OCI-LY3 (cell line): ENCODE results near the gene NBL1.

ENCODE experiments used
- H2AFZ ChIP-seq: fragments of 200-600, 300-600 bp; shearing (Covaris generic); 2 replicates; pipeline ENCODE4 v1.6.0; 2014; ENCODE audit warnings: antibody characterized with exemption, low read depth, low read length
- H3K27ac ChIP-seq: fragments of 200-600, 300-600 bp; sonication (generic); 2 replicates; pipeline ENCODE4 v1.5.1; 2014; ENCODE audit warnings: mild to moderate bottlenecking, low read length, moderate library complexity, mixed read lengths
- H3K27me3 ChIP-seq: fragments of 200-600, 300-600 bp; sonication (generic); 2 replicates; pipeline ENCODE4 v1.6.1; 2014; ENCODE audit warnings: low read depth, low read length, mixed read lengths
- H3K36me3 ChIP-seq: fragments of 200-600, 300-600 bp; sonication (generic); replicated peaks from 2 replicates; pipeline ENCODE3; 2014; ENCODE audit warnings: low read depth, low read length, mixed read lengths
- H3K4me1 ChIP-seq: fragments of 300-600, 200-600 bp; sonication (generic); 2 replicates; pipeline ENCODE4 v1.6.1; 2014; ENCODE audit warnings: low read length, mixed read lengths
- H3K4me2 ChIP-seq: fragments of 200-600, 300-600 bp; sonication (generic); 2 replicates; pipeline ENCODE4 v1.6.1; 2014; ENCODE audit warnings: low read length, mixed read lengths
- H3K4me3 ChIP-seq: fragments of 300-600, 200-600 bp; sonication (generic); 2 replicates; pipeline ENCODE4 v1.5.1; 2014; ENCODE audit warnings: antibody characterized with exemption, mild to moderate bottlenecking, low read length, moderate library complexity
- H3K79me2 ChIP-seq: fragments of 300-600, 200-600 bp; shearing (Covaris generic); 2 replicates; pipeline ENCODE4 v1.6.1; 2014; ENCODE audit warnings: mild to moderate bottlenecking, low read length, mixed read lengths
- H3K9ac ChIP-seq: fragments of 300-600, 200-600 bp; shearing (Covaris generic); 2 replicates; pipeline ENCODE4 v1.6.0; 2014; ENCODE audit warnings: mild to moderate bottlenecking, low read length, moderate library complexity
- H3K9me3 ChIP-seq: fragments of 200-600, 300-600 bp; shearing (Covaris generic); 2 replicates; pipeline ENCODE4 v1.6.1; 2014; ENCODE audit warnings: low read length, mixed read lengths; ENCODE audit not compliant: insufficient read depth
- H4K20me1 ChIP-seq: fragments of 200-600, 300-600 bp; sonication (generic); 2 replicates; pipeline ENCODE4 v1.6.1; 2016; ENCODE audit warnings: low read length, mixed read lengths; ENCODE audit not compliant: insufficient read depth
- CTCF ChIP-seq: fragments of 200-600, 300-600 bp; sonication (generic); IDR thresholded peaks from 2 replicates; pipeline ENCODE4 v1.5.1; 2014; ENCODE audit warnings: antibody characterized with exemption, low read length, low read depth
- EZH2phosphoT487 ChIP-seq: fragments of 200-600 bp; shearing (Covaris generic); IDR thresholded peaks from 2 replicates; pipeline ENCODE4 v1.6.1; 2018; ENCODE audit warnings: antibody characterized with exemption, mixed run types, low read depth

NBL1 gene

GRCh38 chr1:19661721-19662228 lies 17.7 kb downstream of the NBL1 start:
- H4K20me1 ChIP-seq: no peaks in the 10 kb centered on the region
- no peak overlapping the region for H3K4me2 ChIP-seq
- TF ChIP-seq EZH2phosphoT487 (no peak), CTCF (peak; percentile 63)
- no peaks in the 10 kb centered on the region for H3K36me3 ChIP-seq
- no peaks in the 10 kb centered on the region for H3K27me3 ChIP-seq
- H3K9ac ChIP-seq: no peak overlapping the region
- no peaks in the 10 kb centered on the region for H3K79me2 ChIP-seq
- no peaks in the 10 kb centered on the region for H3K9me3 ChIP-seq
- no peak overlapping the region for H2AFZ ChIP-seq
- no peak overlapping the region for H3K27ac ChIP-seq
- no peak overlapping the region for H3K4me3 ChIP-seq
- H3K4me1 ChIP-seq: no peaks in the 10 kb centered on the region

GRCh38 chr1:19662313-19662712 lies 18.2 kb downstream of the NBL1 start:
- Histone ChIP-seq H3K9me3 (no peaks in the 10 kb centered on the region), H2AFZ (no peak overlapping the region), H3K4me2 (no peak overlapping the region), H3K27me3 (no peaks in the 10 kb centered on the region), H3K36me3 (no peaks in the 10 kb centered on the region), H3K4me1 (no peaks in the 10 kb centered on the region), H3K4me3 (no peak overlapping the region), H4K20me1 (no peaks in the 10 kb centered on the region), H3K9ac (no peak overlapping the region), H3K79me2 (no peaks in the 10 kb centered on the region), H3K27ac (no peak overlapping the region)
- no peak for TF ChIP-seq CTCF
- TF ChIP-seq EZH2phosphoT487: no peak

GRCh38 chr1:19664453-19665185 lies 20.5 kb downstream of the NBL1 start, which contains the start of gene HTR6:
HTR6 (plus strand) TSS chr1:19664875; CDS start chr1:19665754, 879 bp downstream.
- Histone ChIP-seq H3K4me2 (no peak within 1 kb of the TSS), H3K9me3 (no peaks in the 10 kb centered on the region), H3K36me3 (no peaks in the 10 kb centered on the region), H3K79me2 (no peaks in the 10 kb centered on the region), H3K4me1 (no peaks in the 10 kb centered on the region), H3K4me3 (no peak within 1 kb of the TSS), H3K27me3 (no peaks in the 10 kb centered on the region), H3K27ac (no peak within 1 kb of the TSS), H3K9ac (no peak within 1 kb of the TSS), H2AFZ (no peak within 1 kb of the TSS), H4K20me1 (no peaks in the 10 kb centered on the region)
- TF ChIP-seq CTCF (no peak), EZH2phosphoT487 (no peak)

- H3K4me1 ChIP-seq: no peaks in the 10 kb centered on the region
- H3K27me3 ChIP-seq: no peaks in the 10 kb centered on the region
- H4K20me1 ChIP-seq: no peaks in the 10 kb centered on the region
- TF ChIP-seq CTCF (no peak), EZH2phosphoT487 (no peak)
- H3K9ac ChIP-seq: no peak overlapping the region
- H3K36me3 ChIP-seq: no peaks in the 10 kb centered on the region
- no peaks in the 10 kb centered on the region for H3K9me3 ChIP-seq
- no peak overlapping the region for H3K27ac ChIP-seq
- H3K4me3 ChIP-seq: no peak overlapping the region
- H2AFZ ChIP-seq: no peak overlapping the region
- H3K79me2 ChIP-seq: no peaks in the 10 kb centered on the region
- no peak overlapping the region for H3K4me2 ChIP-seq
Observed at GRCh38 chr1:19665186-19665495, 21.0 kb downstream of the NBL1 start.
